GM19023 (cell line): Measurements from ENCODE around the gene SVOP.

Experiments
- ATAC-seq: cut with Tn5 transposase; IDR thresholded peaks from one replicate; pipeline ENCODE4 v1.9.1; 2021; ENCODE audit warnings: mild to moderate bottlenecking, moderate library complexity; ENCODE audit not compliant: unreplicated experiment

Gene SVOP

DNA sequence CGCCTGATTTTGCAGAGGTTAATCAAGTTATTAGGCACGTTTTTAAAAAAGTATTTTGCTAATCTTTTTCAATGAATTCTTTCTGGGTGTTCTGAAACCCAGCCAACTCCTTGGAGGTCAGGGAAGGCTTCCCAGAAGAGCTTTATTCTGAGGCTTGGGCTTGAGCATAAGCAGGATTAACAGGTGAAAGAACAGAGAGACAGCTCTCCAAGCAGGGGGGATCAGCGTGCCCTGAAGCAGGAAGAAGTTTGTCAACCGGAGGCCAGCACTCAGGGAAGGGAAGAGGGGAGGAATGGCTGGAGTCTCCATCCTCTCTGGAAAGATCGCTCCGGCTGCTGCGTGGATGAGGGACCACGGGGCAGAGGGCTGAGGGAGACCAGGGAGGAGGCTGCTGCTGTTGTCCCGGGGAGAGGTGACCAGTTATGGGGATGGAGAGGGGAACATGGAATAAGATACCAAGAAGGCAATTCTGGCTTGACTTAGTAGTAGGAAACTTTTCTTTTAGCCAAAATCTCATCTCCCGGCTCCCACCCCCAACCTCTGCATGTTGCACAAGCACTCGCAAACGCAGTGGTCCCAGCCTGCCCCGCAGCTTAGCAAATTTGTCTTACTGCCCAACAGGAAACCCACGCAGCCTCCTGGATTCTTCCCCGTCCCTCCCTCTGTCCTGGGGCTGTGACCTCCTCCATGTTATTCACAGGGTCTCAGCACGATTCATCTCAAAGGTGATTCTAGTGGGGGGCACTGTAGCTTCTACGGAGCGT is 162.4 kb downstream of the SVOP start:
- ATAC-seq, result no peak
